ENCODE results near the gene XKR7. TPM values are rescaled to one million over a fixed set of nuclear protein-coding genes. Genes with fewer than 3 reads are reported as not detected.

Gene XKR7
- total RNA-seq, 1 donor from 2014 or later = not detected

DNA sequence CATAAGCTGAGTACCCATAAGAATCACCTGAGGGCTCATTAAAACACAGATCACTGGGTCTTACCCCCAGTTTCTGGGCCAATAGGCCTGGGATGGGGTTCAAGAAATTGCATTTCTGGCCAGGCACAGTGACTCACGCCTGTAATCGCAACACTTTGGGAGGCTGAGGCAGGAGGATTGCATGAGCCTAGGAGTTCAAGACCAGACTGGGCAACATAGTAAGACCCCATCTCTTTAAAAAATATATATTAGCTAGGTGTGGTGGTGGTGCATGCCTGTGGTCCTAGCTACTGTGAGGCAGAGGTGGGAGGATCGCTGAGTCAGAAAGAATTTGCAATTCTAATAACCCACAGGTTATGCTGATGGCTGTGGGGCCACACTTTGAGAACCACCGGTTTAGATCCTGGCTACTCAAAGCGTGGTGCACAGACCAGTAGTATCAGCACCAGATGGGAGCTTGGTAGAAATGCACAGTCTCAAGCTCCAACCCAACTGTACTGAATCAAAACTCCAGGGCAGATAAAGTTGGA, 44.3 kb downstream of the XKR7 start:
- Mint-ChIP-seq H3K4me1 (ENCODE audit: unreplicated experiment) (peaks cover 9% of the 10 kb centered on the region), H3K27ac (ENCODE audit: unreplicated experiment) (no peak overlapping the region), H3K9me3 (ENCODE audit: unreplicated experiment) (no peaks in the 10 kb centered on the region), H3K4me3 (ENCODE audit: unreplicated experiment) (no peak overlapping the region), H3K36me3 (ENCODE audit: unreplicated experiment) (no peaks in the 10 kb centered on the region), H3K27me3 (ENCODE audit: unreplicated experiment) (peaks cover 44% of the 10 kb centered on the region)
- no peak for DNase-seq (ENCODE audit: extremely low spot score, unreplicated experiment)
- TF ChIP-seq, protein P1, sequence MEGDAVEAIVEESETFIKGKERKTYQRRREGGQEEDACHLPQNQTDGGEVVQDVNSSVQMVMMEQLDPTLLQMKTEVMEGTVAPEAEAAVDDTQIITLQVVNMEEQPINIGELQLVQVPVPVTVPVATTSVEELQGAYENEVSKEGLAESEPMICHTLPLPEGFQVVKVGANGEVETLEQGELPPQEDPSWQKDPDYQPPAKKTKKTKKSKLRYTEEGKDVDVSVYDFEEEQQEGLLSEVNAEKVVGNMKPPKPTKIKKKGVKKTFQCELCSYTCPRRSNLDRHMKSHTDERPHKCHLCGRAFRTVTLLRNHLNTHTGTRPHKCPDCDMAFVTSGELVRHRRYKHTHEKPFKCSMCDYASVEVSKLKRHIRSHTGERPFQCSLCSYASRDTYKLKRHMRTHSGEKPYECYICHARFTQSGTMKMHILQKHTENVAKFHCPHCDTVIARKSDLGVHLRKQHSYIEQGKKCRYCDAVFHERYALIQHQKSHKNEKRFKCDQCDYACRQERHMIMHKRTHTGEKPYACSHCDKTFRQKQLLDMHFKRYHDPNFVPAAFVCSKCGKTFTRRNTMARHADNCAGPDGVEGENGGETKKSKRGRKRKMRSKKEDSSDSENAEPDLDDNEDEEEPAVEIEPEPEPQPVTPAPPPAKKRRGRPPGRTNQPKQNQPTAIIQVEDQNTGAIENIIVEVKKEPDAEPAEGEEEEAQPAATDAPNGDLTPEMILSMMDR (IDR thresholded peaks at IDR 0.05) = no peak

DNA sequence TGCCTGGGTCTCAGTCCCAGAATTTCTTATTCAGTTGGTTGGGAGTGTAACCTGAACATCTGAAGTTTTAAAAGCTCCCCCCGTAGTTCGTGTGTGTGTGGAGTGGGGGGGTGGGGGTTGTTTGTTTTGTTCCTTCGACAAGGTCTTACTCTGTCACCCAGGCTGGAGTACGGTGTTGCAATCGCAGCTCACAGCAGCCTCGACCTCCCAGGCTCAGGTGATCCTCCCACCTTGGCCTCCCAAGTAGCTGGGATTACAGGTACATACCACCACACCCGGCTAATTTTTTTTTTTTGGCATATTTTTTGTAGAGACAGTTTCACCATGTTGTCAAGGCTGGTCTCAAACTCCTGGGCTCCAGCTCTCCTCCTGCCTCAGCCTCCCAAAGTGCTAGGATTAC, 45.4 kb downstream of the XKR7 start:
- no peaks in the 10 kb centered on the region for H3K36me3 Mint-ChIP-seq (ENCODE audit: unreplicated experiment)
- peaks cover 48% of the 10 kb centered on the region for H3K27me3 Mint-ChIP-seq (ENCODE audit: unreplicated experiment)
- TF ChIP-seq, protein P1 (IDR thresholded peaks at IDR 0.05) = no peak
- H3K4me1 Mint-ChIP-seq (ENCODE audit: unreplicated experiment) = peaks cover 2% of the 10 kb centered on the region
- H3K27ac Mint-ChIP-seq (ENCODE audit: unreplicated experiment) = no peak overlapping the region
- H3K9me3 Mint-ChIP-seq (ENCODE audit: unreplicated experiment) = no peaks in the 10 kb centered on the region
- no peak overlapping the region for H3K4me3 Mint-ChIP-seq (ENCODE audit: unreplicated experiment)
- DNase-seq (ENCODE audit: extremely low spot score, unreplicated experiment) = no peak

DNA sequence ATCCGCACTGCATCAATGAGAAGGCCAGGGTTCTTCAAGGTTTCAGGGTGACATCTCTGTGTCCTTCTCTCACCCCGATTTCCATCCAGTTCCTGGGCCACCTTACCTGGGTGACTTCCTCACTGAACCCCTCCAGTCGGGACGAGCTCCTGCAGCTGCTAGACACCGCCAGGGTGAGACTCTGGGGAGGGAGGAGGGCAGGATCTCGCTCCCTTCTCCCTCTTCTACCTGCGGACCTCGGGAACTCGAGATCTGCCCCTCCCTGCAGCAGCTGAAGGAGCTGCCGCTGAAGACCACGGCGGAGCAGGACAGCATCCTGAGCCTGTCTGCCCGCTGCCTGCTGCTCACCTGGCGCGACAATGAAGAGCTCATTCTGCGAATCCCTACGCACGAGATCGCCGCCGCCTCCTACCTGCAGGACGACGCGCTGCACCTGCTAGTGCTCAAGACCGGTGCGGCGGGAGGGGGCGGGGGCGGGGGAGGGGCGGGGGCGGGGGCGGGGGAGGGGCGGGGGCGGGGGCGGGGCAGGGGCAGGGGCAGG, 49.8 kb downstream of the XKR7 start:
- peaks cover 74% of the 10 kb centered on the region for H3K27me3 Mint-ChIP-seq (ENCODE audit: unreplicated experiment)
- H3K9me3 Mint-ChIP-seq (ENCODE audit: unreplicated experiment) = no peaks in the 10 kb centered on the region

DNA sequence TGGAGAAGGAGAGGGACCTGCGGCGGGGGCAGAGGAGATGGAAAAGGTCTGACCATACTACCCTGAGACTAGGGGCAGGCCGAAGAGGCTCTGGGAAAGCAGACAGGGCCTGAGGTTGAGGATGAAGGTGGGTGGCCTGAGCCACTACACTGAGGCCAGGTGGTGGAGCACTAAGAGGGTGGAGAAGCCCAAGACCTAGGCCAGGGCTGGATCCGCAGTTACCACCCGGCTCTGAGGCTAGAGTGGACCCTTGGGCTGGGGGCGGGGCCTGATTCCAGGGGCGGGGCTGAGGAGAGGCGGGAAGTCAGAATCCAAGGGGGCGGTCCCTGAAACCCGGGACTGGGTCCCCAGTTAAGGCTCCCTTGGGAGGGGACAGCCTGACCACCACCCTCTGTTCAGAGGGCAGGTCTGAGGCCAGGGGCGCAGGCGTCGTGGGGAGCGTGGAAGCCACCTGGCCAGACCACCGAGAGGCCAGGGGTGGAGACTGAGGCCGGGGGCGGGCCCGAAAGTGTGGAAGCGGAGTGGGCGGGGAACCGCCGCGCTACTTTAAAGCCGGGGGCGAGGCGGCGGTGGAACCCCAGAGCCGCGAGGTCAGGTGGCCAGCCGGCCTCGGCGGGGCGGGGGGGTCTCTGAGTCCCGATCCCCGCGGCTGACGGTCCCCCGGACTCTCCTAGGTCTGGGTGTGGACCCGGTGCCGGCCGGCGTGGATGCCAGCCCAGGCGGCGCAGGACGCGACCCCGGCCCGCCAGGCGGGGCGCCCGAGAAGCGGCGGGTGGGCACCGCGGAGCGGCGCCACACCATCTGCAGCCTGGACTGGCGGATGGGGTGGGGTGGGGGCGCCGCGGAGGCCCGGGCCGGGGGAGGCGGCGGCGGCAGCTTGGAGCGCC, 50.6 kb downstream of the XKR7 start:
- no peaks in the 10 kb centered on the region for H3K36me3 Mint-ChIP-seq (ENCODE audit: unreplicated experiment)
- peaks cover 7% of the 10 kb centered on the region for H3K4me1 Mint-ChIP-seq (ENCODE audit: unreplicated experiment)
- H3K27me3 Mint-ChIP-seq (ENCODE audit: unreplicated experiment) = peaks cover 79% of the 10 kb centered on the region
- no peak for DNase-seq (ENCODE audit: extremely low spot score, unreplicated experiment)
- no peak overlapping the region for H3K27ac Mint-ChIP-seq (ENCODE audit: unreplicated experiment)
- H3K9me3 Mint-ChIP-seq (ENCODE audit: unreplicated experiment) = no peaks in the 10 kb centered on the region
- TF ChIP-seq, protein P1 (IDR thresholded peaks at IDR 0.05) = no peak
- peak overlapping the region; percentile 74 for H3K4me3 Mint-ChIP-seq (ENCODE audit: unreplicated experiment)

More for the DNA sequence above, 49.8 kb downstream of the XKR7 start:
- DNase-seq (ENCODE audit: extremely low spot score, unreplicated experiment) = no peak
- Mint-ChIP-seq H3K4me3 (ENCODE audit: unreplicated experiment) (peak overlapping the region; percentile 54), H3K36me3 (ENCODE audit: unreplicated experiment) (no peaks in the 10 kb centered on the region), H3K27ac (ENCODE audit: unreplicated experiment) (no peak overlapping the region), H3K4me1 (ENCODE audit: unreplicated experiment) (peaks cover 7% of the 10 kb centered on the region)
- TF ChIP-seq, protein P1 (IDR thresholded peaks at IDR 0.05) = no peak

DNA sequence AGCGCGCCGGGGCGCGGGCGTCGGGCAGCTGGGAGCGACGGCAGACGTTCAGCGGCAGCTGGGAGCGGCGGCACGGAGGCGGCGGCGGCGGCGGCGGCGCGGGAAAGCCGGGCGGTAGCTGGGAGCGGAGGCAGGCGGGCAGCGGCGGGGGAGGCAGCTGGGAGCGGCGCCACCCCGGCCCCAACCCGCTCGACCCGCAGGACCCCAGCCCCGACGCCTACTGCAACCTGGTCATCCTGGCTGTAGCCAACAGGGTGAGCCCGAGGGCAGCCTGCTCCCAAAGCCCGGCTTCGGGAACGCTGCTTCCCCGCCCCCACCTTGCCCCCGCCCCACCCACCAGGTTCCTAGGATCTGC, 51.2 kb downstream of the XKR7 start:
- Mint-ChIP-seq H3K4me1 (ENCODE audit: unreplicated experiment) (peaks cover 7% of the 10 kb centered on the region), H3K4me3 (ENCODE audit: unreplicated experiment) (peak overlapping the region; percentile 63), H3K36me3 (ENCODE audit: unreplicated experiment) (no peaks in the 10 kb centered on the region), H3K27me3 (ENCODE audit: unreplicated experiment) (peaks cover 85% of the 10 kb centered on the region), H3K27ac (ENCODE audit: unreplicated experiment) (no peak overlapping the region), H3K9me3 (ENCODE audit: unreplicated experiment) (no peaks in the 10 kb centered on the region)
- no peak for DNase-seq (ENCODE audit: extremely low spot score, unreplicated experiment)
- TF ChIP-seq, protein P1 (IDR thresholded peaks at IDR 0.05) = no peak
